GM21717 (cell line): Measurements from ENCODE around the gene PLCH1.
"Not testable (repeated sequence)": the region's sequence is repeated elsewhere in the genome, so short reads cannot be mapped to it uniquely, and the experiment has no call there.

ENCODE experiments used
- ATAC-seq: cut with Tn5 transposase; IDR thresholded peaks from one replicate; pipeline ENCODE4 v1.9.1; 2021; ENCODE audit warnings: mild to moderate bottlenecking, moderate library complexity; ENCODE audit not compliant: unreplicated experiment

Gene PLCH1

DNA sequence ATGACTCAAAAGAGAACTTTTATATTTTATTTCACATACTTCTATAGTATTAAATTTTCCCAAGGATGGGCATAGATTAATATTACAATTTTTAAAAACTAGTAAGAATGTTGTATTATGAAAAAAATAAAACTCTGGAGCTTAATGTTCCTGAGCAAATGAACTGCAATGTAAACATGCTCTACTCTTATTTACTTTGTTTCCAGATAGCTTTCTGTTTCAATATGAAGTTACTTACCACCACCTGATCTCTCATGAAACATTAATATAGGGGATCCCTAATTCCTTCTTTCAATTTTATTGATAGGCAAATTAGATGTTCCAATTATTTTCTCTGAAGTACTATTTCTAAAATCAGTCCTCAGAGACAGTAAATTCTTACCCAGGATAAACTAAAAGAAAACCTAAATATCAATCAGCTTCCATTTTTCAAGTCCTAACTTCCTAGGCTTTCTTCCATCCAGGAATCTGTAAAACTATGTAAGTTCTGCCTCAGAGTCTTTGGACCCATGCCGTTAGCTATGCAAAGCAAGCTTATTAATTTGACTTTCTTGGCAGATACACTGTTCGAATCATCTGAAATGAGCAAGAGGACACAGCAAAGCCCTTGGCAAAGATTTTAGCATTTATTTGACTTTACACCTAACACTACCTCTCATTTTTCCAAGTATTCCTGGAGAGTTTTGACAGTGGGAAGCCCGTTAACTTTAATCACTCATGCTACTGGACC lies 93.2 kb downstream of the PLCH1 start:
- ATAC-seq: no peak

GRCh38 chr3:155648013-155648591 lies 96.8 kb downstream of the PLCH1 start:
- ATAC-seq: no peak

DNA sequence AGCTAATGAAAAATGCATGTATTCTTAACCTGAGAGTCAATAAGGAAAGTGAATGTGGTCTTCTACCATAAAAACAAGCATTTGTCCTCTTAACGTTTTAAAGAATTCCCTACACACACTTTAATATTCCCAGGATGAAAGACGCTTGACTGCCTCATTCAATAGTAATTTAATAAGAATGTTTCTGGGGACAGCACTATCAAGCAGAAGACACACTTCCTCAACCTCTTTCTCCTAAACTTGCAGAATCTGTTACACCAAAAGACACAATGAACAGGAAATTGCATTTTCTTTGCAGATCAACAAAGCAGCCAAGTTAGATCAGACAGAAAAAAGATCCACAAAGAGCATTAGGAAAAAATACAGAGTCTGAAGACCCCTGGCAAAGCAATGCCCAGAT lies 97.7 kb downstream of the PLCH1 start:
- ATAC-seq: no peak

DNA sequence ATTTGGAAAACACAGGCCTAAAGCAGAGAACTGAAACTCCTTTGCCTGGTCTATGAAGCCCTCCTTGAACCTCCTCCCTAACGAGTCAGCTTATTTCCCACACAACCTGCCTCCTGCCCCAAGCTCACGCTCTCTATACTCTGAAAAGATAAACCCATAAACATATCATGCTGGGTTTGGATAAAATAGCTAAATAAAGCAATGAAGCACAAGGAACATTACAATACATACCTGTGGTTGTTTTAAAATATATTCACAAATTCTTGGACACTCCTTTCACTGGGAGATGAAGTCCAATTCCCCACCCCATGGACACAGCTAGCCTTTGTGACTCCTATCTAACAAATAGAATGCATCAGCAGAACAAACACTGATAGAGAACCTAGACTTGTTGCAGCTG lies 98.2 kb downstream of the PLCH1 start:
- no peak for ATAC-seq

- no peak for ATAC-seq
Measured at GRCh38 chr3:155646128-155646527, 98.7 kb downstream of the PLCH1 start.

GRCh38 chr3:155643581-155644165 lies 101.2 kb downstream of the PLCH1 start:
- no peak for ATAC-seq

DNA sequence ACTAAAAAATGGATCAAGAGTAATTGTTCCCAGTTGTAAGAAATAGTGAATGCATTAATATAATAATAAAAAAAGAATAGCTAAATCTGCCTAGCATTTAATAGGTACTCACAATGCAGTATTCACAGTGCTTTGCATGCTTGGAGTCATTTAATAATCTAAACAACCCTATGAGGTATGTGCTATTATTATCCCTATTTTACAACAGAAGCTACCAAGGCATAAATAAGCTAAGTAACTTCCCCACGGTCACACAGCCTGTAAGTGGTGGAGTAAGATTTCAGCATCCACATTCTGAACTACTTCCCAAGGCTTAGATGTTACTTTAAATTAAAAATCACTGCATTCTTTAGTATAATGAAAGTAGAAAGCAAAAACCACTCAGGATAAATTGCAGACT lies 102.9 kb downstream of the PLCH1 start:
- ATAC-seq: no peak

- ATAC-seq: no peak
Measured at GRCh38 chr3:155640098-155640497, 104.8 kb downstream of the PLCH1 start.

DNA sequence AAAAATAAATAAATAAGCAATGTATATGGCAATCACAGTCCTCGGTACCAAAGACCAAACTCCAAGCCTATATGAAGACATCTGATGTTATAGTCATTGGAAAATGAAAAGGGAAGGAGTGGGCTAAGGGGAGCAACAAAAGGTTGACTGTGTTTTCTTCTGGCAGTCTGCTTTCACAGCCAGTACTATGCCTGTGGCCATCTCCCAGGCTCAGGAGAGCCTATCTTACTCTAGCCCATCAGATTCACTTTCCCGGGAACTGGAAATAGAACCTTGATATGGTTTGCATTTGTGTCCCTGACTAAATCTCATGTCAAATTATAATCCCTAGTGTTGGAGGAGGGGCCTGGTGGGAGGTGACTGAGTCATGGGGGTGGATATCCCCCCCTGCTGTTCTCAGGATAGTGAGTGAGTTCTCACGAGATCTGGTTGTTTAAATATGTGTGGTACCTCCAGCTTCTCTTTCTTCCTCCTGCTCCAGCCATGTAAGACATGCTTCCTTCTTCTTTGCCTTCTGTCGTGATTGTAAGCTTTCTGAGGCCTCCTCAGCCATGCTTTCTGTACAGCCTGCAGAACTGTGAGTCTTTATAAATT lies 105.3 kb downstream of the PLCH1 start:
- no peak for ATAC-seq

DNA sequence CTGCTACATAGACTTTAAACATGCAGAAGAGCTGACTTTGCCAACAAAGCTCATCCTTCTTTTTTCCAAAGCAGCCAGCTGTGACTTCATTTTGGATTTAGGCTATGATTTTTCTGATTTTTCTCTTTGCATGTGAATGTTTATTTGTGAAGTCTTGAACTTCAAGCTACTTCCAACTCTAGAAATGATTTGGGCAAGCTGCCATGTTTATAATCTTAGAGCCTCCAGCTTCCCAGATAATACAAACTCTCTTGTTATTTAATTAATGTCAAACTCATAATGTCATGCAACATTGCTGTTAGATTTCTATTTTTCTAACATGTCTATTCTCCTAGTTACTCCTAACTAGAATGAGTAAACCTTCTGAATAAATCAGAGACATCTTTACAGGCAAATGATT lies 106.4 kb downstream of the PLCH1 start:
- not testable (repeated sequence) for ATAC-seq

- no peak for ATAC-seq
Measured at GRCh38 chr3:155637567-155637966, 107.3 kb downstream of the PLCH1 start.

- no peak for ATAC-seq
Measured at GRCh38 chr3:155635056-155635455, 109.8 kb downstream of the PLCH1 start.

DNA sequence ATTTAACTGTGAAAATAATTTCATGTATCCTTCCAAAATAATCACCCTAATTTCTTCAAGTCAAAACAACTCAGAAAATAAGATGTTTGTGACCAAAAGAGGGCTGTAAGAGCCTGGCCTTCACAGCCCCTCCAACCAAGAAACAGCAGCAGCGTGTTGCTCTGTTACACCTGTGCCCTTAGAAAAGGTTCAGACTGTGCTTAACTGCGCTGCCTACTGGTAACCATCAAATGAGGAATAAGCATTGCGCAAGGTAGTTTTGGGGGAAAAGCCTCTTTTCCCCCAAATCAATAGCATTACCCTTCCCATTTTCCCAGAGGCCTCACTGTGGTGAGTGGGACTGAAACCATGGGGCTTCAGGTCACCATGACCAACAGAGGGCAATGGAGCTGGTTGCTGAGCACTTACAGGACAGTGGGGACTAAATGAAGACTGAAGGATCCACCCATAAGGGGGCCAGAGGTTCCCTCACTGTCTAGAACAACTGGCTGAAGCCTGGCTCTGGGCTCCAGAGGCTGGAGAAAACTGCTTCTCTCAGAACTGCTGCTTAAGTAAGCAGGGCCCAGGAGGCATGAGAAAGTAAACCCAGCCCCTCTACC lies 110.7 kb downstream of the PLCH1 start:
- ATAC-seq: no peak

GRCh38 chr3:155631323-155632019 lies 113.4 kb downstream of the PLCH1 start:
- no peak for ATAC-seq

- no peak for ATAC-seq
Measured at GRCh38 chr3:155629556-155629955, 115.3 kb downstream of the PLCH1 start.

- no peak for ATAC-seq
Measured at GRCh38 chr3:155629056-155629455, 115.8 kb downstream of the PLCH1 start.

DNA sequence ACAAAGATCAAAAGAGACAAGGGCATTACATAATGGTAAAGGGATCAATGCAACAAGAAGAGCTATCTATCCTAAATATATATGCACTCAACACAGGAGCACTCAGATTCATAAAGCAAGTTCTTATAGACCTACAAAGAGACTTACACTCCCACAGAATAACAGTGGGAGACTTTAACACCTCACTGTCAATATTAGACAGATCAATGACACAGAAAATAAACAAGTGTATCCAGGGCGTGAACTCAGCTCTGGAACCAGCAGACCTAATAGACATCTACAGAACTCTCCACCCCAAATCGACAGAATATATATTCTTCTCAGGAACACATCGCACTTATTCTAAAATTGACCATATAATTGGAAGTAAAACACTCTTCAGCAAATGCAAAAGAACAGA lies 122.2 kb downstream of the PLCH1 start:
- not testable (repeated sequence) for ATAC-seq

DNA sequence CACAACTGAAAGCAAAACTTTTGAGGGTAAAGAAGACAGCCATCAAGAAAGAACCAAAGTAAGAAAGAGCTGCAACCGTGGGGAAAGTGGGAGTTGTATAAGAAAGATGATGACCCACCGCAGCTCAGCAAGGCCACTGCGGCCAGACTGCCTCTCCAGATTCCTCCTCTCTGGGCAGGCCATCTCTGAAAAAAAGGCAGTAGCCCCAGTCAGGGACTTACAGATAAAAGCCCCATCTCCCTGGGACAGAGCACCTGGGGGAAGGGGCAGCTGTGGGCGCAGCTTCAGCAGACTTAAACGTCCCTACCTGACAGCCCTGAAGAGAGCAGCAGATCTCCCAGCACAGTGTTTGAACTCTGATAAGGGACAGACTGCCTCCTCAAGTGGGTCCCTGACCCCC lies 124.3 kb downstream of the PLCH1 start:
- ATAC-seq: not testable (repeated sequence)

DNA sequence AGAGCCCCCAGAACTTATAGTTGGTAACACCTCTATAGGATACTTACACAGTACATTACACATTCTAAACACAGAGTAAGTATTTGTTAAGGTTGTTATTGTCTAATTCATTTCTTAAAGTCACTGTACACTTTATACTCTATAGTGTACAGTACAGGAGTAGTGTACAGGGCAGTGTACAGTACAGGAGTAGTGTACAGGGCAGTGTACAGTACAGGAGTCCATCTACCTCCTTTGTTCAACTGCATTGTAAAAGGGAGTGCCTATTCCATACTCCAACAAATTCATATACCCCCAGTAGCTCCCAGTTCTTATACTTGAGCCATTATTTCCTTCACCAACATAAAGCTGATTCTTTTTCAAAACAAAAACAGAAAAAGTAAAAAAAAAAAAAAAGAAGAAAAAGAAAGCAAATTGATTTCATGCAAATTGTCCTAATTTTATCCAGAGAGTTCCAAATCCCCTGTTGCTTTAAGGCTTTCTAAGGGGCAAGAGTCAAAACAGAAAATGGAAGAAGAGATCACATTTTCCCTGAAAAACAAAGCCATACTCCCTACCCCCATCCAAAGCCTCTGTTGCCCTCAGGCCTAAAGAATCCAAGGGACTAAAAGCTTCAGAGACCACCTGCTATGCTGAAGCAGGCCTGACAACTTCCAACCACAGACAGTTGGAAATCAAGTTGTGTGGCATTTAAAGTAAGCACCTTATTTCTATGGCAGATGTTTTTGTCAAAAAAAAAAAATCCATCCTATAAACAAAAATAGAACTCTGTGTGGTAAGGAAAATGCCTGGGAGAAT lies 125.6 kb downstream of the PLCH1 start:
- ATAC-seq: no peak

GRCh38 chr3:155618543-155618942 lies 126.3 kb downstream of the PLCH1 start:
- ATAC-seq: no peak
